Left lobe of liver (tissue), 2 donors: ENCODE measurements around the gene TMPRSS2. TPM values are rescaled to one million over a fixed set of nuclear protein-coding genes. Genes with fewer than 3 reads are reported as not detected.
A peak's percentile ranks its signal among the peaks of the same experiment; 100 is the strongest.

Experiments
- ATAC-seq: fragments of 200-7000 bp; cut with Tn5 transposase; one replicate; pipeline ENCODE4 v1.9.1; 2020; ENCODE audit warnings: mild to moderate bottlenecking, moderate library complexity
- DNase-seq: peaks from one replicate; pipeline ENCODE4 v3.0.0-alpha.2; 2020; ENCODE audit warnings: low spot score
- total RNA-seq: library from RNA; stranded (reverse); gene quantifications from one replicate; pipeline ENCODE4 v1.2.1, GENCODE V29; 2021
- donor health status: DM: no; HTN: no; CAD: no; lungs with moderate emphysema.
- donor health status: DM: no; HTN: yes; CAD: no.

The TMPRSS2 gene
- total RNA-seq: 21.5 TPM

DNA sequence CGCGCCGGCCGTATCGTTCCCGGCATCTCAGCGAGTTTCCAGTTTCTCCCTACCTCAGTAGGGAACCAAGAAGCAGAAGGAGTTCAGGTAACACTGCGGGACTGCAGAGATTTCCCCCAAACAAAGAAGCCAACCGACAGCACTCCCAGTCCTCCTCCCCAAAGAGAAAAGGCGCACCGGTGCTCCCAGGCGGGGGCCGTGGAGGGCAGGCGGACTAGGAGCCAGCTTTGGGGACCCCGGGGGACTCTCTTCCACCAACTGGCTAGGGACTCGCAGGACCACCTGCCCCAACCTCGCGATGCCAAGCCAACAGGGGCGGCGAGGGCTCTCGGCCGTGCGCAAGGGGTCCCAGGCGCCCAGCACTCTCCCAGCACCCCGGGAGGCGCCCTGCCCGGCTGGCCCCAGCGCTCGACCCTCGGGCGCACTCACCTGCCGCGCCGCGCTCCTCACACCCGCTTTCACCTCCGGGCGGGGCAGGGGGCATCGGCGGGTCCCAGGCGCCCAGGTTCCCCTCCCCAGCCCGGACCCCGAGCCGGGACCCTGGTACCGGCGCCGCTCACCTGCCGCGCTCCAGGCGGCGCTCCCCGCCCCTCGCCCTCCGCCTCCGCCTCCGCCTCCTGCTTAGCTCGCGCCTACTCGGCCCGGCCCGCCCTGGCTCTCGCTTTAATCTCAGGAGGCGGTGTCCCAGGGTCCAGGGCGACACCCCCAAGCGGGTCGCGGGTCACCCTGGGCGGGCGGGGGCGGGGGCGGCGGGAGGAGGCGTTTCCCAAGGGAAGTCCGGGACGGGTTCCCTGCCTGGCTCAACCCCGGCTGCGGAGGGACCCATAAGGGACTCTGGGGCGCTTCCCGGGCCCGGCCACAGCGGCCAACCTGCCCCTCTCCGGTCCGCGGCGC is at the start of gene TMPRSS2:
Gene TMPRSS2, minus strand, starts transcription at position 638 of the 894 bp plus-strand sequence. CDS start 10,025 bp downstream, outside the sequence.
- DNase-seq: peak; percentile 92
- peak; percentile 80 for ATAC-seq

DNA sequence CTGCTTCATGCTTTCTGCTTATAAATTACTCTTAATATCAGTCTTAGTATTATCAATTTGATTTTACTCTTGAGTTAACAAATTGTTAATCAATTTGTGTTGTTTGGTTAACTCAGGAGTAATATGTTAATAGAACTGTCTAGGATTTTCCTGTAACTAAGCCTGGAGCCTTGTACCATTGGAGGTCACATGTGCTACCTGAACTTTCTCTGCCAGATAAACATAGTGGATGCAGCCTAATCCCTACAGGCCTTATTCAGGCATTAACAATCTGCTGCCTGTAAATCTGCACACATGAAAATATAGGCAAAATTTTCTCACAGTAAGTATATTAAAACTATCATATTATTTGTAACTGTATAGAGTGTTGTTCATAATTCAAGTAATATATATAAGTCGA is 47.1 kb upstream of the TMPRSS2 start:
- ATAC-seq (peak; percentile 54), DNase-seq (no peak)

DNA sequence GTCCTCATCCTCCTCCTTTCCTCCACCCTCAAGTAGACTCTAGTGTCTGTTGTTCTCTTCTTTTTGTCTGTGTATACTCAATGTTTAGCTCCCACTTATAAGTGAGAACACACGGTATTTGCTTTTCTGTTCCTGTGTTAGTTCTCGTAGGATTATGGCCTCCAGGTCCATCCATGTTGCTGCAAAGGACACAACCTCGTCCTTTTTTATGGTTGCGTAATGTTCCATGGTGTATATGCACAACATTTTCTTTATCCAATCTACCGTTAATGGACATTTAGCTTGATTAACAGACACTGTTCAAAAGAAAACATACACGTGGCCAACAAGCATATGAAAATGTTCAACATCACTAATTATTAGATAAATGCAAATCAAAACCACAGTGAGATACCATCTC is 44.3 kb upstream of the TMPRSS2 start:
- DNase-seq (no peak), ATAC-seq (no peak)

DNA sequence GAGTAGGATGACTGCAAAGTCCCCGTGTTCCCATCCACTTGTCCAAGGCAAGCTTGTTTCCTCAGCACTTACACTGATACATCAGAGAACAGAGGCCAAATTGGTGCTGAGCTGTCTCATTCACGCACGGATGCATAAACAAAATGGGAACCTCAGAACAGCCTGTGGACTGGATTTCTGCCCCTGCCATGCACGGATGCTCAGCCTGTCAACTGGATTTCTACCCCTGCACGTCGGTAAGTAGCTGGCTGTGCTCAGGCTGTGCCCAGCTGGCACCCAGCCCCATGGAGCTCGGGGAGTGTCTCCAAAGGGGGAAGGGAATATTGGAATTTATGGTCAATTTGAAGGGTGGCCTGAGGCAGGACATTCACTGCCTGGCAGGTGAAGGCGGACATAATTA is 40.8 kb upstream of the TMPRSS2 start:
- ATAC-seq: no peak
- no peak for DNase-seq

DNA sequence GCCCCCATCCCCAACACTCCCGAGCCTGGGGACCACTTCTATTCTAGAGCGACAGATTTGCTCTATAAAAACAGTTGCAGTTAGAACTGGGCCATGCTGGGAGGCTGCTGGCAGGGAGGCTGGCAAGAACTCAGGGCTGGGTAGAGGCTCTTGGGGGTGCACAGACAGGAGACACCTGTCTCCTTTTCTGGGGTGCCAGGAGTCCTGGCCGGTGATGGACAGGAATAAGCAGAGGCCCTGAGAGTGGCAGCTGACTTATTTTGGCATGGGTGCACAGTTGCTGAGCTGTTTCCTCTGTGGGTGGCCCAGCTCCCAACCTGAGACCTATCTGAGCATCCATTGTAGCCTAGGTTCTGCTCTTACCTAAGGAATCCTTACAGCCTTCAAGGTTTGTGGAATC is 39.2 kb upstream of the TMPRSS2 start:
- no peak for ATAC-seq
- no peak for DNase-seq

DNA sequence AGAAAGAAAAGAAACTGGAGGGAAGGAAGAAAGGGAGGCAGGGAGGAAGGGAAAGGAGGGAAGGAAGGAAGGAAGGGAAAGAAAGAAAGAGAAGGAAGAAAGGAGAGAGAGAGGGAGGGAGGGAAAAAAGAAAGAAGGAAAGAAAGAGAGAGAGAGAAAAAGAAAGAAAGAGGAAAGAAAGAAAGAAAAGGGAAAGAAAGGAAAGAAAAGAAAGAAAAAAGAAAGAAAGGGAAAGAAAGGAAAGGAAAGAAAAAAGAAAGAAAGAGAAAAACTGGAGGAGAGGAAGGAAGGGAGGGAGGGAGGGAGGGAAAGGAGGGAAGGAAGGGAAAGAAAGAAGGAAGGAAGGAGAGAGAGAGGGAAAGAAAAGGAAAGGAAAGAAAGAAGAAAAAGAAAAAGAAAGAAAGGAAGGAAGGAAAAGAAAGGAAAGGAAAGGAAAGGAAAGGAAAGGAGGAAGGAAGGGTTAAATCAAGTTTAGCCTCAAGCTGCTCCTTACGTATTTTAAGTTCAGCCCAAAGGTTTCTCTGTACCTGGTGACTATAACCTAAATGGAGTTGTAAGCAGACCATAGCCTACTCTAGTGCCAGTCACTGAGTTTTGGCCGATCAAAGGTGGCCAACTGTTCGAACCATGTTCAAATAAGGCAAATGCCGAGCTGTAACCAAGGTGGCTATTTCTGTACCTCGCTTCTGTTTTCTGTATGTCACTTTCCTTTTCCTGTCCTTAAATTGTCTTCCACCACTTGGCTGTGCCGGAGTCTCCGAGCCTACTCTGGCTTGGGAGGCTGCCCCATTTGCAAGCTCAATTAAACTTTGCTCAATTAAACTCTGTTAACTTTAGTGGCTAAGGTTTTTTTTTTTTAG is 37.8 kb upstream of the TMPRSS2 start:
- ATAC-seq (peak; percentile 60), DNase-seq (no peak)

DNA sequence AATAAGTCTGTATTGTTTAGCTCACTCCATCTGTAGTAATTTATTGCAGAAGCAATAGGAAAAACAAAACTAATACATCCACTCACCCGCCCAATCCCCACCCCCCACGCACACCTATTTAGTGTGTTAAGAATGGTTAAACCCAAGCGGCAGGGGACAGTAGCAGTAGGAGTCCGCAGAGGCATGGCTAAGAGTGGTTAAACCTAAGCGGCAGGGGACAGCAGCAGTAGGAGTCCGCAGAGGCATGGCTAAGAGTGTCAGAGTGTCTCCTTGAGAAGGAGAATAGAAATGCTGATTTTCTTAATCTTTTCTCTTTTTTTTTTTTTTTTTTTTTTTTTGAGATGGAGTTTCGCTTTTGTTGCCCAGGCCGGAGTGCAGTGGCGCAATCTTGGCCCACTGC is 34.8 kb upstream of the TMPRSS2 start:
- no peak for DNase-seq
- ATAC-seq: no peak

DNA sequence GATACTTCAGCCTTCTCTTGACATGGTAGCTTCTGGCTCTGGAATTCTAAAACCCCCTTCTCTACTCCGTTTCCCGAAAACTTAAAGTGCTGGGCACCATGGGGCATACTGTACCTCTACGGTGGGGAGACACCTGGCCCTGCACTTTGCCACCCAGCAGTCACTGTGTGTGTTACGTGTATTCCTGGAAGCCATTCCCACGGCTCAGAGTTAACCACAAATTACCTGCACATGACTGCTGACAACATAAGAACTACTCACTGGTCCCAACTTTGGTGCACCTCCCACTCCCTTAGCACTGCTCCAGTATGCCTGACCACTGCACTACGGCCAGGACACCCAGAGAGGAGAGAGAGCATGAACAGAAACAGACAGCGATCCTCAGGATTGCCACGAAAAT is 29.4 kb upstream of the TMPRSS2 start:
- ATAC-seq: no peak

DNA sequence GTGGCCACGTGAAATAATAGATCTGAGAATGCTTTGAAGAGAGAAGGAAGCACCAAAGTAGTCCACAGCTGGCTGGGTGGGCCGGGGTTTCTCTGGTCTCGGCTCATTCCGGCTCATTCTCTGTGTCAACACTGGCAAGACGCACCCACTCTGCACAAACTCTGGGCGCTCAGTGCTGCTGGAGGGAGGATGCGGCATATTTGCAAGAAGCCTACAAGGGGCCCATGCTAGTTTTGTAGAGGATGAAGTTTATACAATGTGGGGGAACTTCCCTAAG is 28.8 kb upstream of the TMPRSS2 start:
- DNase-seq (no peak), ATAC-seq (no peak)

More for the DNA sequence above, 29.4 kb upstream of the TMPRSS2 start:
- no peak for DNase-seq

DNA sequence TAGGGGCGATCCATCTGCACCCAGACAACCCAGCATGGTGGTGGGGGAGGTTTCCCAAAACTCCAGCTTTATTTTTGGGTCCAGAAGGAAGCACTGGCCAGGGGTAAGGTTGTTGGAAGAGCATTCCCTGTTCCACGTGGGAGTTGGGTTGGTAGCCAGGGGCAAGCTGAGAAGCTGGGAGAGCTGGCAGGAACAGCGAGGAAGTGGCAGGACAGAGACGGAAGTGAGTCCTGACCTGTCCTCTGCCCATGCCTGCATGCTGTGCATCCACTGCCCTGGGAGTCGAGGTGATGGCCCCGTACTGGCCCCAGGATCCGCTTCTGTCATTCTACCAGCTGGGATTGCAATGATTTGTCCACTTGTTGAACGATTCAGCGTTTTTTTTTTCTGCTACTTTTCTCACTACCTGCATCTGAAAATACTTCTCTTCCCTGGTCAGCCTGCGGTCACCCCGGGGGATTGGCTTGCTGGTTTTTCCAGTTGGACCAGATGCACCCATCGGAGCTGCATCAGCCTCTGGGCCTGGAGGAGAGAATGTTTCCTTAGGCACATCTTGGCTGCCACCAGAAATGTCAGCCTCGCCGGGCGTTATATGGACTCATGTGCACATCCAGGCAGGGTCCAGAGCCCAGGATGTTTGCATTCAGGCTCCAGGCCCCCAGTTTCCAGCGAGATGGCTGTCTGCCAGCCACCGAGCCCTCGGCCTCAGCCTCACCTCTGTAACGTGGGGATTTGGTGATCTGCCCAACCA is 28.3 kb upstream of the TMPRSS2 start:
- ATAC-seq (no peak), DNase-seq (no peak)

DNA sequence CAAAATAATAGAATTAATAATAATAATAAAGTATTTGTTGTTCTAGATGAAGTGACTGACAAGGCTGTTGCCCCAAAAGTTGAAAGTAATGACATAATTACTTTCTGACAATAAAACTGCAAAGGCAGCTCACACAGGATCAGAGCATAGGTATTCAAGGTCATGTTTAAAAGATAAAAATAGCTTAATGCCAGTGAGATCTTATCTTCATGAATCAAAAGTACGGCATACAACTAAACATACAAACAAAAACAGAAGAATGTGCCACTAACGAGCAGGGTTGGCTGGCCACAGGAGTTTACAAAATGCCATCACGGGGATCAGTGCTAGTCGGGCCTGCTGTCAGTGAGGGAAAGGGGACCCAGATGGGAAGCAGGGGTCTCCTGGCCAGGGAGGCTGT is 22.4 kb upstream of the TMPRSS2 start:
- no peak for ATAC-seq
- no peak for DNase-seq

DNA sequence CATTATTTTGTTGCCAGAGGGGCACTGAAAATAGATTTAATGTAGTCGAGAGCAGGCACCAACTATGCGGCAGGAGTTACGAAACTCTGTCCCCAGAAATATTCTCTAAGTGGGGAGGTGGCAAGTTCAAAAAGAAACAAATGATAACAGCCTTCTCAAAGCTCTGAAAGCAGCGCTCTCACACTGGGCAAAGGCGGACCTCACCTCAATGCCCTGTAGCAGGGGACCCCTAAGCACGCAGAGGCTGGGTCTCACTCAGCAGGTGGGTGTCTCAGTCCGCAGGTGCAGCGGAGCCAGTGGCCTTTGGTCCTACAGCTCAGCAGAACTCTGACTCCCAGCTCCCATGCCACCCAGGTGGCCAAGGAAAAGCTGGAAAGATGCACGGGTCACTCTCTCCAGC is 21.8 kb upstream of the TMPRSS2 start:
- DNase-seq (peak; percentile 33), ATAC-seq (no peak)

DNA sequence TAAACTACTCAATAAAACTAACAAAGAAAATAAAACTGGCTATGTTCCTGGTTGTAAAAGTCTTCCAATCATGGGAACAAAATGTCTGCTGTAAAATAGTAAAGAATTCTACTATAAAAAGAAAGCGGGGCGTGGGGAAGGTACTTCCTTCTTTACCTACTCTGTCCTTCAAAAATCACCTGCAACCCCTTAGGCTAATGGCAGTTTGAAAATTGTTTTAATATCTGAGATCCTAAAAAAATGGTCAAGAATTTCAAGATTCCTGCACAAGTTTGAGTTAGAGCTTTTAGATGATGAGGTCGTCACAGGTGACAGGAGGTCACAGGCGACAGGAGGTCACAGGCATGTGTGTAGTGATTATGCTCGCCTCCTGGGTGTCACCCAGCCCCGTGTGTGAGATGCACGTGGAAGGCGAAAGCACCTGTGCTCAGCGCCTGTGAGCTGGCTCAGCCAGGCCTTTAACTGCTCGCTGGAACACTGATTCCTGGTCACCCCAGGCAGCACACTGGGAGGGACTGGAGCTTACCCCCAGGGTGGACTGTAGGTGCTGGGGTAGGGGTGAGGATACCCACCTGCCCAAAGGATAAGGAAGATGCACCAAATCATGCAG is 18.6 kb upstream of the TMPRSS2 start:
- DNase-seq (peak; percentile 82), ATAC-seq (peak; percentile 83)

DNA sequence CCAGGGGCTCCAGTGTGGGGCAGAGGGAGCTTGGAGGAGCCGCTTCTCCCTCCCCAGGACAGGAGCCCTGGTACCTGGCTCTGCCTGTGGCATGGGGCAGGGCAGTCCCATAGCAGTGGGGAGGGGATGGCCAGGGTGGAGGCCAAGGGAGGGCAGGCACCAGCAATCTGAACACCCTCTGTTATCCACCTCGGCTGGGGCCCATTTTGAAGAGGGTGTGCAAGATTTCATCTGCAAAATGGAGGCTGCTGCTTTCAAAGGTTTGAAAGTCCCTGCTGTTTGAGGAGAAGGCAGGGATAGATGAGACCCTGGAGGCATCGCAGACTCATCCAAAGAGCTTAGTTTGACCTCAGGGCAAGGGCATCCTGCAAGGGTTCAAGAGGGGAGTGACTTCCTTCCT is 15.2 kb upstream of the TMPRSS2 start:
- peak; percentile 26 for DNase-seq
- ATAC-seq: no peak

DNA sequence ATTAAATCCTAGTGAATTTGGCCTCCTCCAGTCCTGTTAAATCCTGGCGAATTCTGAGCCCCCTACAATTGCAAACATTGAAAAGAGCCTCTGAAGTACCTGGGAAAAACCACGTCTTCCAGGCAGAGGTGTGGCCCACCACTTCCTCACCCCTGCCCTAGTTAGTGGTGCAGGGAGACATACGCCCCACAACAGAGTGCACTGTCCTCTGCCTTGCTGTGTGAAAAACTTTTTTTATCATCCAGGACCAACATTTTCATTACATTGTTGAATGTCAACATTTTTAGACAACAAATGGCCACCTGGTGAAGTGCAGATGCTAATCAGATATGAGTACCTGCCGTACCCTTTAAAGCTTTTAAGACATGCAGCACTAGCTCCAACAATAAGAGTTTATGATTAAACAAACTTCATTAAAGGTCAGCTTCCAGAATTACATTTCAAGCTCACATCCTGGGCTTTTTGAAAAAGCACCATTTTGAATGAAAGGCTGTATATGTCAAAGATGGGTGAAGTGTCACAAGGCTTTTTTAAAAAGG is 13.6 kb upstream of the TMPRSS2 start:
- DNase-seq (peak; percentile 5), ATAC-seq (no peak)

DNA sequence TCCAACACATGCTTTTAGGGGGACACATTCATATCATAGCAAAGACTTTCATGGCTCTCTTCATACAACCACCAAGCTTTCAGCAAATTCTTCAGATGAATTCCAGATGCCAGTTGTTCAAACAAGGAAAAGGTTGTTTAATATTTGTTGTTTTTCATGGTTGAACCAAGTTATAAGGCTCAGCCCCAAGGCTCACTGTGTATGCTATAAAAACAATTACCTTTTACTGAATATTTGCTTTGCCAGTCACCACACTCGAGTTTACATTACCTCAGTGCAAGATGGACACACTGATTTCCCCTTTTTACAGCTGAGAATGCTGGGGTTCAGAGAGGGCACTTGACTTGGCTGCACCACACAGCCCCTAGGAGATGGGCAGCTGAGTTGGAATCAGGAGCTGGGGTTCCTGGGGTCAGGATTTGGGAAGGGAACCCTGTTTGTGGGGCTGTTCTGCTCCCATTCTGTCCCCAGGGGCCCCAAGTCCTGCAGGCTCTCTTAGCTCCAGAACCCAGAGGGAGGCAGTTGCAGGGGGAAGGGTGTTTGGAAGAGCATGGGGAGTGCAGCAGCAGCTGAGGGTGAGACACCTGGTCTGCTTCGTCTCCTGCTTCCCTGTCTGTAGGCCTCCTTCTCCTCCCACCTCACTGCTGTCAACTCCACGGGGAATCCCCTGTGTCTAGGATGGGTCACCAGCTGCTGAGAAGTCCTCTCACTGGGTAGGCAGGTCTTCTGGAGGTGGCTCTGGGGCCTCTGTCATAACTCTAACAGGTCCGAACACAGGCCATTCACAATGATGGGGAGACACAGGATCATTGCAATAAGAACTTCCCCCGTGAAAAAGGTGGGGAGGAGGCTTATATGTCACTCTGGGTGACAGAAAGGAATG is 12.8 kb upstream of the TMPRSS2 start:
- no peak for DNase-seq
- no peak for ATAC-seq

DNA sequence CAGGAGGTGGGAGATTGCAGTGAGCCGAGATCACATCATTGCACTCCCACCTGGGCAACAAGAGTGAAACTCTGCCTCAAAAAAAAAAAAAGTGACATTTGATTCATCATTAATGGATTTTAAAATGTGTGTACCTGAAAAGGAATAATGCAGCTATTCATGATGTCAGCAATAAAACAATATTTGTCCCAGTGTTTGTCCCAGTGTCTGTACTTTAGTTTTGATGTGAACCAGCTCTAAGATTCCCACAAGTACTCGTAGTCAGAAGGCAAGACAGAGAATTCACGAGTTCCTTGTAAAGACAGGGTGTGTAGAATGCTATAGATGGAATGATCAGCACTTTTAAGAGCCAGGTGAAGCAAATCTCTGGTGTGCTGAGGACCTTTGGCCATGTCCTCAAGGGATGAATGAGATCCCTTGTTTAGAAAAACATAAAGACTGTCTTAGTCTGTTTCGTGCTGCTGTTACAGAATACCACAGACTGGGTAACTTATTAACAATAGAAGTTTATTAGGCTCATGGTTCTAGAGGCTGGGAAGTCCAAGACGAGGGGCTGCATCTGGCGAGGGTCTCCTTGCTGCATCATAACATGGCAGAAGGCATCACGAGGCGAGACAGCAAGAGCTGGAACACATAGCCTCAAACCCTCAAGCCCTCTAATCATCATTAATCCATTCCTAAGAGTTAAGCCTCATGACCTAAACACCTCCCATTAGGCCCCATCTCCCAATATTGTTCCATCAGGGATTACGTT is 12.0 kb upstream of the TMPRSS2 start:
- ATAC-seq (no peak), DNase-seq (no peak)

DNA sequence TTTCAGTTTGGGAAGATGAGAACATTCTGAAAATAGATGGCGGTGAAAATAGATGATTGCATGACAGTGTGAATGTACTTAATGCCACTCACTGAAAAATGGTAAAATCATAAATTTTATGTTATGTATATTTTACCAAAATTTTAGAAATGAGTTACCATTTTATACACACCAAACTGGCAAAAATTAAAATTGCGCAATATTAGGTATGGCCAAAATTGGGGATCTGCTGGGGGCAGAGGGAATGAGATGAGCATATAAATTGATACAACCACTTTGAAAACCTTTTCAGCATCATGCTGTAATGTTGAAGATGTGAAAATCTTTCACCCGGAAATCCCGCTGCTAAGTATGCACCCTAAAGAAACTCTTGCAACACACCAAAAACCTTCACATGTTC is 10.8 kb upstream of the TMPRSS2 start:
- no peak for ATAC-seq
- DNase-seq: no peak

DNA sequence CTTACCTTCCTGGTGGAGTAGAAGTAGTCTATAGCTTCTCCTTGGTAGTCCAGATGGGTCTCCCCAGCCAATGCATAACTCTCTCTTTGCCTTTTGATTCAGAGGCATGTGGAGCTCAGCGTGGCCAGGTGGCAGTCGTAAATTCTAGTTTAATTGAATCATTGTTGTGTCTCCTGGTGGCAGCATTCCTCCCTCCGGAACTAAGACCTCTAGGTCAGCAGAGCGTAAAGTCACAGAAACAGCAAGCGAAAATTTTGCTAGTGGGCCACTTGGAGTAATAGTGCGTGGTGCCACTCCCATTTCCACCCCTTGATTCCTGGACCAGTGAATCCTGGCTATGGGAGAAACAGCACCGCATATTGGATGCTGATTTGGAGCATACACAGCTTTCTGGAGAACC is 3.9 kb upstream of the TMPRSS2 start:
- ATAC-seq (no peak), DNase-seq (no peak)
